ENCODE results near the gene IPO8.
"Not testable (repeated sequence)": the region's sequence is repeated elsewhere in the genome, so short reads cannot be mapped to it uniquely, and the experiment has no call there.

IPO8 gene

GRCh38 chr12:30630076-30630978 lies 65.3 kb downstream of the IPO8 start:
- DNase-seq (ENCODE audit: low read depth, low spot score), result no peak
- no peaks in the 10 kb centered on the region for H3K9me3 ChIP-seq (ENCODE audit: low read depth, low read length)
- peaks cover 32% of the 10 kb centered on the region for H3K36me3 ChIP-seq (ENCODE audit: insufficient read depth, low read length)
- H3K9ac ChIP-seq (ENCODE audit: insufficient read length), result no peak overlapping the region
- no peak overlapping the region for H3K27ac ChIP-seq
- no peak for TF ChIP-seq EZH2 (IDR thresholded peaks at IDR 0.05)
- no peak for TF ChIP-seq POLR2AphosphoS5 (IDR thresholded peaks at IDR 0.05; ENCODE audit: borderline replicate concordance, low read depth, low read length)
- TF ChIP-seq FOXP2 (optimal IDR thresholded peaks at IDR 0.05; ENCODE audit: control extremely low read depth, extremely low read length, insufficient read depth), result no peak
- no peak overlapping the region for H3K4me3 ChIP-seq

- no peak overlapping the region for H3K27ac ChIP-seq
- DNase-seq (ENCODE audit: low read depth, low spot score), result no peak
- H3K4me3 ChIP-seq, result no peak overlapping the region
- H3K9me3 ChIP-seq (ENCODE audit: low read depth, low read length), result no peaks in the 10 kb centered on the region
- H3K9ac ChIP-seq (ENCODE audit: insufficient read length), result no peak overlapping the region
- no peak for TF ChIP-seq POLR2AphosphoS5 (IDR thresholded peaks at IDR 0.05; ENCODE audit: borderline replicate concordance, low read depth, low read length)
- TF ChIP-seq EZH2 (IDR thresholded peaks at IDR 0.05), result no peak
- TF ChIP-seq FOXP2 (optimal IDR thresholded peaks at IDR 0.05; ENCODE audit: control extremely low read depth, extremely low read length, insufficient read depth), result no peak
- peaks cover 18% of the 10 kb centered on the region for H3K36me3 ChIP-seq (ENCODE audit: insufficient read depth, low read length)
Measured at GRCh38 chr12:30626847-30627246, 68.8 kb downstream of the IPO8 start.

GRCh38 chr12:30624009-30624408 lies 71.7 kb downstream of the IPO8 start:
- Histone ChIP-seq H3K4me3 (no peak overlapping the region), H3K27ac (no peak overlapping the region), H3K9ac (ENCODE audit: insufficient read length) (no peak overlapping the region), H3K36me3 (ENCODE audit: insufficient read depth, low read length) (peaks cover 6% of the 10 kb centered on the region), H3K9me3 (ENCODE audit: low read depth, low read length) (no peaks in the 10 kb centered on the region)
- TF ChIP-seq POLR2AphosphoS5 (IDR thresholded peaks at IDR 0.05; ENCODE audit: borderline replicate concordance, low read depth, low read length), result no peak
- TF ChIP-seq FOXP2 (optimal IDR thresholded peaks at IDR 0.05; ENCODE audit: control extremely low read depth, extremely low read length, insufficient read depth), result no peak
- no peak for TF ChIP-seq EZH2 (IDR thresholded peaks at IDR 0.05)
- no peak for DNase-seq (ENCODE audit: low read depth, low spot score)

GRCh38 chr12:30622509-30622908 lies 73.2 kb downstream of the IPO8 start:
- Histone ChIP-seq H3K9me3 (ENCODE audit: low read depth, low read length) (no peaks in the 10 kb centered on the region), H3K36me3 (ENCODE audit: insufficient read depth, low read length) (peaks cover 2% of the 10 kb centered on the region; the same call in 1 of the 2 replicates), H3K27ac (no peak overlapping the region), H3K9ac (ENCODE audit: insufficient read length) (no peak overlapping the region), H3K4me3 (no peak overlapping the region)
- no peak for TF ChIP-seq FOXP2 (optimal IDR thresholded peaks at IDR 0.05; ENCODE audit: control extremely low read depth, extremely low read length, insufficient read depth)
- no peak for TF ChIP-seq EZH2 (IDR thresholded peaks at IDR 0.05)
- no peak for TF ChIP-seq POLR2AphosphoS5 (IDR thresholded peaks at IDR 0.05; ENCODE audit: borderline replicate concordance, low read depth, low read length)
- no peak for DNase-seq (ENCODE audit: low read depth, low spot score)

GRCh38 chr12:30621663-30622241 lies 73.9 kb downstream of the IPO8 start:
- H3K9me3 ChIP-seq (ENCODE audit: low read depth, low read length); DNase-seq (ENCODE audit: low read depth, low spot score); H3K9ac ChIP-seq (ENCODE audit: insufficient read length); H3K36me3 ChIP-seq (ENCODE audit: insufficient read depth, low read length); H3K4me3 ChIP-seq; H3K27ac ChIP-seq: not testable (repeated sequence)

GRCh38 chr12:30617346-30618016 lies 78.2 kb downstream of the IPO8 start:
- no peaks in the 10 kb centered on the region for H3K9me3 ChIP-seq (ENCODE audit: low read depth, low read length)
- DNase-seq (ENCODE audit: low read depth, low spot score), result no peak
- TF ChIP-seq FOXP2 (optimal IDR thresholded peaks at IDR 0.05; ENCODE audit: control extremely low read depth, extremely low read length, insufficient read depth) (no peak), EZH2 (IDR thresholded peaks at IDR 0.05) (no peak), POLR2AphosphoS5 (IDR thresholded peaks at IDR 0.05; ENCODE audit: borderline replicate concordance, low read depth, low read length) (no peak)
- no peak overlapping the region for H3K9ac ChIP-seq (ENCODE audit: insufficient read length)
- H3K4me3 ChIP-seq, result no peak overlapping the region
- no peaks in the 10 kb centered on the region for H3K36me3 ChIP-seq (ENCODE audit: insufficient read depth, low read length)
- H3K27ac ChIP-seq, result peak overlapping the region; percentile 10; the same call in 1 of the 2 replicates

GRCh38 chr12:30614031-30614430 lies 81.6 kb downstream of the IPO8 start:
- H3K9ac ChIP-seq (ENCODE audit: insufficient read length), result no peak overlapping the region
- DNase-seq (ENCODE audit: low read depth, low spot score), result peak; percentile 91
- H3K9me3 ChIP-seq (ENCODE audit: low read depth, low read length), result no peaks in the 10 kb centered on the region
- H3K4me3 ChIP-seq, result no peak overlapping the region
- no peak for TF ChIP-seq FOXP2 (optimal IDR thresholded peaks at IDR 0.05; ENCODE audit: control extremely low read depth, extremely low read length, insufficient read depth)
- no peak for TF ChIP-seq POLR2AphosphoS5 (IDR thresholded peaks at IDR 0.05; ENCODE audit: borderline replicate concordance, low read depth, low read length)
- no peak for TF ChIP-seq EZH2 (IDR thresholded peaks at IDR 0.05)
- H3K36me3 ChIP-seq (ENCODE audit: insufficient read depth, low read length), result no peaks in the 10 kb centered on the region
- H3K27ac ChIP-seq, result no peak overlapping the region

GRCh38 chr12:30613119-30613830 lies 82.4 kb downstream of the IPO8 start:
- Histone ChIP-seq H3K27ac (no peak overlapping the region), H3K4me3 (no peak overlapping the region), H3K9ac (ENCODE audit: insufficient read length) (no peak overlapping the region), H3K36me3 (ENCODE audit: insufficient read depth, low read length) (no peaks in the 10 kb centered on the region), H3K9me3 (ENCODE audit: low read depth, low read length) (no peaks in the 10 kb centered on the region)
- no peak for TF ChIP-seq EZH2 (IDR thresholded peaks at IDR 0.05)
- TF ChIP-seq FOXP2 (optimal IDR thresholded peaks at IDR 0.05; ENCODE audit: control extremely low read depth, extremely low read length, insufficient read depth), result no peak
- no peak for TF ChIP-seq POLR2AphosphoS5 (IDR thresholded peaks at IDR 0.05; ENCODE audit: borderline replicate concordance, low read depth, low read length)
- no peak for DNase-seq (ENCODE audit: low read depth, low spot score)
